Stimulated activated CD4-positive, alpha-beta T cell treated with anti-CD3 and anti-CD28 coated beads, Interleukin-15, amount 100 ng/mL, for 24 hours (primary cell): ENCODE measurements around the gene NMB.
"Not testable (repeated sequence)": the region's sequence is repeated elsewhere in the genome, so short reads cannot be mapped to it uniquely, and the experiment has no call there.

Source experiments
- DNase-seq: peaks from one replicate; pipeline ENCODE4 v3.0.0-alpha.2; 2020

Gene NMB

DNA sequence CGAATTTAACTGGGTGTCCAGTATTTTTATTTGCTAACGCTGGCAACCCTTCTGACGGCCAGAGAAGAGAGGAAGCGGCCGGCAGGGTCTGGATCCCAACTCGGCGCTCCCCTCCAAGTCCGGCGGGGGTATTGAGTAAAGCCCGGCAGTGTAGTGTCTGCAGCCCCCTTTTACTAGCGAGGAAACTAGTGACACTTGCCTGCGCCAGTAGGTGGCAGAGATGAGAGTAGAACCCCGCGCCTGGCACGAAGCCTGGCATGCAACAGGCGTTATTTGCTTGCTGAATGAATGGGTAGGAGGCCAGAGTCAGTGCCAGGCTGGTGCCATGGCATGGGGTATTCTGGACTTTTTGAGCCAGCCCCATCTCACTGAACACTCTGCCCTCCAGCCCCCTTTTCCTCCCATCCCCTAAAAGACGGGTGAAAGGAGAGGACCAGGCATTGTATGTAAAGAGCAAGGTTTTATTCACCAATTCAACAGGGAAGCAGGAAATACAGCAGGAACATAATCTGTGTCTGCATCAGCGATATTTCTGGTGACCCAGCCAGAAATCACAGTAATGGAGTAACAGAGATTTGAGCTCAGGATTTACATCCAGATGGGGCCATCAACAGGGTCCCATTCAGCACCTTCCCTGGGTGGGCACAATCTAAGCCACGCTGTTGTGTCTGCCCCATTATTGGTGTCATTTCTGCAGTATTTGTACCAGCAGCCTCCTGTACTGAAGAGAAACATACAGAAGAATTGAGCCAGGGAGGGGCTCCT lies 3.1 kb downstream of the NMB start:
- DNase-seq: peak; percentile 84

DNA sequence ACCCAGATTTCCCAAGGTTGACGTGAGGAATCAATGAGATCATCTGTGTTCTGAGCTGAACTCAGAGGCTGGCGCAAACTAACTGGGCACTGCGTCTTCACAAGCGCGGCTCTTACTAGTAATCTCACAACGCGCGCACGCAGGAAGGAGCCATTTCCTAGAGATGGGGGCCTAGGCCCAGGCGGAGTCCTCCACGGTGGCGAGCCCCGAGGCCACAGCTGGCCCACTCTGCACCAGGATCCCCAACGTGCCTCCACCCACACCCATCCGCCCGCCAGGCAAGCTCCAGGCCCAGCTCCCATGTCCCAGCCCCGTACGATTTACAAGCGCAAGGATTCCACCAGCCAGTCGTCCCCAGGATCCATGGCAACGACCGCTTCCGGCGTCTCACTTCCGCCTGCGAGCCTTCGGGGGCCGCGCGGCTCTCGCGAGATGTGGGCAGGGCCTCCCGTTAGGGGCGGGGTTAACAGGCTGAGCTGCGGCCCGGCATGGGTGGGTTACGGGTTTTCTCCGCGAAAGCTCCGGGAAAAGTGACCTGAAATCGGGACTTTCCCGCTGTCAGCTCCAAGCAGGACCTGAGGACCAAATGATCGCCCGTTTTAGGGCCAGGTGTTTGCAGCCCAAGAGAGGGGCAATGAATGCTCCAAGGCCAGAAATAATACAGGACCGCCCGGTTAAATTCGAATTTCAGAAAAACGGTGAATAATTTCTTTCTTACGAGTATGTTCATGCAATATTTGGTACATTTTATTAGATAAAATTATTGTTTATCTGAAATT lies 3.9 kb downstream of the NMB start, which contains the start of gene WDR73:
TSS of gene WDR73 (minus strand) at position 374 of the 779 bp plus-strand sequence. CDS start at position 365, 9 bp downstream.
- DNase-seq: peak; percentile 98

DNA sequence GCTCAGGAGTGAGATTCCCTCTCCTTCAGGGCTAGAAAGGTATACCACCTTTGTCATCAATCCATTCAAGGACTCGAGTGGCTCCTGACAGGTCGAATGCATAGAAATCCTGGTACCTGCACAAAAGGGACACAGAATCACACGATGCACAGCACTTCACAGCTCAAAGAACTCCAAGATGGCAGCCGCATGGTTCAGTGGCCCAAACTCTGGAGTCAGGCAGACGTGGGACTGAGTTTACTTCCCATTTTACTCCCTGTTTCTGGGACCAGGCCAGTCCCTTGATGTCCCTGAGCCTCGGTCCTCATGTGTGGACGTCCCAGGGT lies 4.5 kb downstream of the NMB start:
- DNase-seq: peak; percentile 18

DNA sequence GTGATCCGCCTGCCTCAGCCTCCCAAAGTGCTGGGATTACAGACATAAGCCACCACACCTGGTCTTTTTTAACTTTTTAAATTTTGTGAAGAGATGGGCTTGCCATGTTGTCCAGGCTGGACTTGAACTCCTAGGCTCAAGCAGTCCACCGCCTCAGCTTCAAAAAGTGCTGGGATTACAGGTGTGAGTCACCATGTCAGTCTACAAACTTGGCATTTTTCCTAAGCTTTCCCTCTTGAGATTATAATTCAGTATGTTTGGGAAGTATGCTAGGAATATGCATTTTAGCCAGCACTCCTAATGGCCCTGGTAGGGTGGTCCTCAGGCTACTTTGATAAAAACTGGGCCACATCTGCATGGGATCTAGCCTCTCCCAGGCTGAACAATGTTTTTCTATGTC lies 8.3 kb downstream of the NMB start:
- DNase-seq: no peak

DNA sequence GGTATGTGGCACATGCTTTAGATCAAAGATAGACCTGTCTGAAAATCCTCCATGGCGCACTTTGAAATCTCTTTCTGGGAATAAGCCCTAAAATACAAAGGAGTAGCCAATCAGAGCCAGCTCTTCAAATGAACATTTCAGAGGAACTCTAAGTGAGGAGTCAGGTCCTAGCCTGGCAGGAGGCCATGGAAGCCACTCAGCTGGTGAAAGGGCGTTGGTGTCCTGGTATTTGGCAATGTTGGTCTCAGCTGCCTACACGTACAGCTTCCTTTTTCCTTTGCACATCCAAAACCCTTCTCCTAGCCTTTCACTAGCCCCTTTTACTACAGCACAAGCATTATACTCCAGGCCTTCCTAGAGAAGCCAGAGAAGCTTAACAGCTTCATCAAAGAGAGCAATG lies 9.5 kb downstream of the NMB start:
- DNase-seq: no peak

DNA sequence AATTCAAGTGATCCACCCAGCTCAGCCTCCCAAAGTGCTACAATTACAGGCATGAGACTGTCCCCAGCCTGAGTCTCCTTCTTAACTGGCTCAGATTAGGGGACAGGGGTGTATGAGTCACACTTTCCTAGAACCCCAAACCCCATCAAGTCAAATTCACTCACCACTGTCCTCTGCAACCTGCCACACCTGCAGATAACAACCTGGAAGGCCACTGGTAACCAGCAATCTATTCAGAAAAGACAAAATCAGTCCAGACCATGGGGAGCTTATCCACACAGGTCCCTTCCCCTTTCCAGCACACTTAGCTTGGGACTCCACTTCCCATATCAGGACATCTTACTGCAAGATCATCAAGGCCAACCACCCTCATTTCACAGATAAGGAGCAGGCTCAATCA lies 10.3 kb downstream of the NMB start:
- no peak for DNase-seq

DNA sequence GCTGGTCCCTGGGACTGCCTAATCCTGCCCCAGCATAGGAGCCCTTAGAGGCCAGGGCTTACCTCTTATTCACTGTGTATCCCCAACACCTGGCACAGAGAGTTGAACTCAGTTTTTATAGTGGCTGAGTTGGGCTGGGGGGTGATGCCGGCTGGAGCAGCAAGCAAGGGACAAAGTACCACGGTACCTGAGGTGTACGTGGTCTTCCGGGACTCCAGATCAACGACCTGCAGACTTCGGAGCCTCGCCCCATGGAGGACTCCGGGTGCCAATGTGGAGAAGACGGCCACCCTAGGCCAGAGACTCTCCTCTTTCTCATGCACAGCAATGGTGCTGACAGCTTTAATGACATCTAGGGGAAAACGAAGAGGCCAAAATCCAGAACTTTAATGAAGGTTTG lies 12.0 kb downstream of the NMB start:
- no peak for DNase-seq

DNA sequence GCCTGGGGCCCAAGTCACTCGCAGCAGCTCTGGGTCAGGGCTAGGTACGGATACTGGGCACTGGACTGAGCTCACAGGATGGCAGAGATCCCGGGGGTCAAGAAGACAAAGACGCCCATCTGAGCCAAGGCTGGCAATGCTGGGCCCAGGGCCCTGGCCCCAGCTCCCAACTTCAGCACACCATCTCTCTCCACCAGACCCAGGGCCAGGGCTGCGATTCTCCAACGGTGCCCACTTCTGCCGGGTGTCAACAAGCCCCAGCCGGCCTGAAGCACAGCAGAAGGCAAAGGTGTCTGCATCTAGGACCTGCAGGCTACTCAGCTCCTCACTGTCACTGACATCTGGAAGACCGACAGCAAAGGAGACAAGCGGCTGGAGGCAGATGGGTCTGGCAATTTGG lies 12.5 kb downstream of the NMB start:
- no peak for DNase-seq

DNA sequence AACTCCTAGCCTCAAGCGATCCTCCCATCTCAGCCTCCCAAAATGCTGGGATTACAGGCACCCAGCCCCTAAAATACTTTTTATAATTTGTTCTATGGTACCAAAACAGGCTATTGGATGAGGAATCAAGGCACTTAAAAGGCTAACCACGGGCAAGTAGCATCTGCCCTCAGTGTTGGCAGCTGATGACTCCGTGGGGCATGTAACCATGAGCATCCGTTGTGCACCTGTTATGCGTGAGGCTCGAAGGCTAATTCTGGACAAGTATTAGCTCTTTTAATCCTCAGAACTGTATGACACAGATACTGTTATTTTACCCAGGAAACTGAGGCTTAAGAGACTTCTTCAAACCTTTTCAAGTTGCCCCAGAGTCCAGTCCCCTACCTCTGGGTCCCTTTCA lies 14.2 kb downstream of the NMB start:
- DNase-seq: no peak

DNA sequence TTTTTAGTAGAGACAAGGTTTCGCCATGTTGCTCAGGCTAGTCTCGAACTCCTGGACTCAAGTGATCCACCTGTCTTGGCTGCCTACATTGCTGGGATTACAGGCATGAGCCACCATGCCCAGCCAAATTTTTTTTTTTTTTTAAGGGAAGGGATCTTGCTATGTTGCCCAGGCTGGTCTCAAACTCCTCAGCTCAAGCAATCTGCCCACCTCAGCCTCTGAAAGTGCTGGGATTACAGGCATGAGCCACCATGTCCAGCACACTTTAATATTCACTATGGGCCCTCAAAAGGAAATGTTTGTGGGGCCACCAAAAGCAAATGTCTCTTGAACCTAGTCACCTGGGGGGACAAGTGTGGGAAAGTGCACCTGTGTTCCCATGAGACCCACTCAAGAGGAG lies 15.4 kb downstream of the NMB start:
- not testable (repeated sequence) for DNase-seq

DNA sequence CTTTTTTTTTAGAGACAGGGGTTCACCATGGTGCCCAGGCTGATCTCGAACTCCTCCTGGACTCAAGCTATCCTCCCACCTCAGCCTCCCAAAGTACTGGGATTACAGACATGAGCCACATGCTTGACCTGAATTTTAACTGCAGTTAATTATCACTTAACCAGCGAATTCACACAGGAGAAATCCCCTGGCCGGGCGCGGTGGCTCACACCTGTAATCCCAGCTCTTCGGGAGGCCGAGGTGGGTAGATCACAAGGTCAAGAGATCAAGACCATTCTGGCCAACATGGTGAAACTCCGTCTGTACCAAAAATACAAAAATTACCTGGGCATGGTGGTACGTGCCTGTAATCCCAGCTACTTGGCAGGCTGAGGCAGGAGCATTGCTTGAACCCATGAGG lies 16.1 kb downstream of the NMB start:
- not testable (repeated sequence) for DNase-seq

DNA sequence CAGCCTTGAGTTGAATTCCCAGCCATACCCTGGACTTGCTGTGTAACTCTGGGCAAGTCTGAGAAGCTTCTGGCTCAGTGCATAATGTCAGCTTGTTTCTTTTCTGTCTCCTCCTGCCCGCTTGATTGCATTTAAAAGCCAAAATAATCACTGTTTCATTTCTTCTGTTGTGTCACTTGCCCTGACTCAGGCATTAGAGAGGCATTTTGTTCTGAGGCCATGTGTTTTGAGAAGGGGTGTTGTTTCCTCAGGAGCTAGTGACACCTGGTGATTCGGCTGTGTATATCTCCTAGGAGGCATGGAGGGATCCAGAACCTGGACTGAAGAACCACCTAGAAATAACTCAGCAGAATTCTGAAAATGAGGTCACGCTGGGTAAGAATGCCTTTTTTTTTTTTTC lies 19.9 kb downstream of the NMB start:
- no peak for DNase-seq

DNA sequence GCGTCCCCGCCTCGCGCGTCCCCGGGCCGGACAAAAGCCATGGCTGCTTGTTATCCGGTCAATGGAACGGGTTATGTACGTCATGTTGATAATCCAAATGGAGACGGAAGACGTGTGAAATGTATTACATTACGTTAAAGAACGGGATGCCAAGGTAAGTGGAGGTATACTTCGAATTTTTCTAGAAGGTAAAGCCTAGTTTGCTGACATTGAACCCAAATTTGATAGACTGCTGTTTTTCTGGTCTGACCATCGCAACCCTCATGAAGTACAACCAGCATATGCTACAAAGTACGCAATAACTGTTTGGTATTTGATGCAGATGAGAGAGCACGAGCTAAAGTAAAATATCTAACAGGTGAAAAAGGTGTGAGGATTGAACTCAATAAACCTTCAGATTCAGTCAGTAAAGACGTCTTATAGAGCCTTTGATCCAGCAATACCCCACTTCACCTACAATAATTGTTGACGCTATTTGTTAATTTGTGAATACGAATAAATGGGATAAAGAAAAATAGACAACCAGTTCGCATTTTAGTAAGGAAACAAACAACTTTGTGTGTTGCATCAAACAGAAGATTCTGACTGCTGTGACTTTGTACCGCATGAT lies 23.7 kb downstream of the NMB start:
- DNase-seq: no peak

DNA sequence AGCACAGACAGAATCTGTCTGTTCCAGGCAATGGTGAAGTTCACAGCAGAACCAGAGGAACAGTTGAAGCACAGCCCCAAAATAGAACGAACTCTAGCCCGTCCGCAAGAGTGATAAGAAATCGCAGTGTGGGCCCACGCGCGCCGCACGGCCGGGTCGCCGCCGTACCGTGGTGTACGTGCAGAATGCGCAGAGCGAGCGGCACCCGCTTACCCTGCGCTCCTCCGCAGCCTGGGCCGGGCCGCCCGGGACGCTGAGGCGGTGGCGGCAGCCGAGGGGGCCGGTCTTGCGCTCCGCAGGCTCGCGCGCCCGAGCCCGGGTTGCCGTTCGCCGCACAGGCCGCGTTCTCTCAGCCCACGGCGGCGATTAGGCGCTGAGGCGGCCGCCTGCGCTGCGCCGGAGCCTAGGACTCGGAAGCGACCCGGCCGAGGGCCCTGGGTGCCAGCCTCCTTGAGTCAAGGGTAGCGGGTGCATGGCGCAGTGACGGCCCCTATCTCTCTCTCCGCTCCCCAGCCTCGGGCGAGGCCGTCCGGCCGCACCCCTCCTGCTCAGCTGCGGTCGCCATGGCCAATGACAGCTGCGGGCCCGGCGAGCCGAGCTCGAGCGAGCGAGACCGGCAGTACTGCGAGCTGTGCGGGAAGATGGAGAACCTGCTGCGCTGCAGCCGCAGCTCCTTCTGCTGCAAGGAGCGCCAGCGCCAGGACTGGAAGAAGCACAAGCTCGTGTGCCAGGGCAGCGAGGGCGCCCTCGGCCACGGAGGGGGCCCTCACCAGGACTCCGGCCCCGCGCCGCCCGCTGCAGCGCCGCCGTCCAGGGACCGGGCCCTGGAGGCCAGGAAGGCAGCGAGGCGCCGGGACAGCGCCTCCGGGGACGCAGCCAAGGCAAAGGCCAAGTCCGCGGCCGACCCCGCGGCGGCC lies 24.4 kb downstream of the NMB start:
- DNase-seq: peak; percentile 79

DNA sequence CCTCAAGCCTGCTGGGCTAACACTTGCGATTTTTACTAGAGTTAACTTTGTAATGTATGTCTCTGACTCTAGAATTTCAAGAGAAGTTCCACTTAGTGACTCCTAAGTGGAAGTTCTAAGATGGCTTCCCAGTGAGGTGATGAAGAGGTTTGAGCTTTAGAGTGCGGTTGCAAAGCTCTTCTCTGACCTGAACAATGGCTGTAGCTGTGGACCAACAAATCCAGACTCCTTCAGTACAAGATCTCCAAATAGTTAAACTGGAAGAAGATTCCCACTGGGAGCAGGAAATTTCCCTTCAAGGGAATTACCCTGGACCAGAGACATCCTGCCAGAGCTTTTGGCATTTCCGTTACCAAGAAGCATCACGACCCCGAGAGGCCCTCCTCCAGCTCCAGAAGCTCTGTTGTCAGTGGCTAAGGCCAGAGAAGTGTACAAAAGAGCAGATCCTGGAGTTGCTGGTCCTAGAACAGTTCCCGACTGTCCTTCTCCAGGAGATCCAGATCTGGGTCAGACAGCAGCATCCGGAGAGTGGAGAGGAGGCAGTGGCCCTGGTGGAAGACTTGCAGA lies 26.2 kb downstream of the NMB start:
- DNase-seq: peak; percentile 19

DNA sequence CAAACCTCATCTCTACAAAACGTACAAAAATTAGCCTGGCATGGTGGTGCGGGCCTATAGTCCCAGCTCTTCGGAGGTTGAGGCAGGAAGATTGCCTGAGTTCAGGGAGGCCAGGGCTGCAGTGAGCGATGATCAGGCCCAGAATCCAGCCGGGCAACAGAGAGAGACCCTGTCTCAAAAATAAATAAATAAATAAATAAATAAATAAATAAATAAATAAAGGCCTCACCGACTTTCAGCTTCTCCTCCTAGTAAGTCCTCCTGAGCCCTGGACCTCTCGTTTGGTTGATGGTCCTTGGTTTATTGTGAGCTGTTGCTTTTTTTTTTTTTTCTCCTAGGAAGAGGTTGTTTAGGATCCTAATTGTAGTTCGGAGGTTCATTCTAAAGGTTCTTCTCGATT lies 29.0 kb downstream of the NMB start:
- DNase-seq: no peak

DNA sequence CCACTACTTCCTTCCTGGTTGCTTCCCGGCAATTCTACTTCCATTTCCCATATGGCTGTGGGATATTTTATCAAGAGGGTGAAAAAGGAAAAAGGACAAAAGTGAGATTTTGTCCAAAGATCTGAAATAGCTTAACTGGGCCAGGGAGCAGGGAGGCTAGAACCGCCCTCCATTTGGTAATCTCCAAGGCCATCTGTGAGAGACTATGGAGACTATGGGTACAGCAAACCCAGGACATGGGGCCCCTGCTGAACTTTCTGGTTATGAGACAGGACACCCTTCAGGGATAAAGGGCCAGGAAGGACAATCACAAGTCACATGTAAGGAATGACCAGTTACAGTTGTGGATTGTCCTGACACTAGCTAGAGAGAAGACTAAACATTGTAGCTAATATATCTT lies 32.9 kb downstream of the NMB start:
- DNase-seq: no peak

DNA sequence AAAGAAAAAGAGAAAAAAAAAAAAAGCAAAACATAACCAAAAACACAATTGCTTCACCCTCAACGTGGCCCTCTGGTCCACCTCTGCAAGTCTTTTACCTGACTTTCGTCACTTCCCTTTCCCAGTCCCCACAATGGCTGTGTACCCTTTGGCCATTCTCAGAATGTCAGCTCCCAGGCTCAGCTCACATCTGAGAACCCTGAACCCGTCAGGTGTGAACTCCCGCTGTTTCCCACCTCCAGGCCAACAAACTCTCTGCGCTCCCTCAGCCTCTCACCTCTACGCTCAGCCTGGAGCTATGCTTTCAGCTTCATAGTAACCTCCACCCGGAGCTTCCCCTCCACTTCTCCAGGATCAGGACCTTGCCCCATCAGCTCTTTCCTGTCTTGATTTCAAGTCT lies 33.6 kb downstream of the NMB start:
- no peak for DNase-seq

DNA sequence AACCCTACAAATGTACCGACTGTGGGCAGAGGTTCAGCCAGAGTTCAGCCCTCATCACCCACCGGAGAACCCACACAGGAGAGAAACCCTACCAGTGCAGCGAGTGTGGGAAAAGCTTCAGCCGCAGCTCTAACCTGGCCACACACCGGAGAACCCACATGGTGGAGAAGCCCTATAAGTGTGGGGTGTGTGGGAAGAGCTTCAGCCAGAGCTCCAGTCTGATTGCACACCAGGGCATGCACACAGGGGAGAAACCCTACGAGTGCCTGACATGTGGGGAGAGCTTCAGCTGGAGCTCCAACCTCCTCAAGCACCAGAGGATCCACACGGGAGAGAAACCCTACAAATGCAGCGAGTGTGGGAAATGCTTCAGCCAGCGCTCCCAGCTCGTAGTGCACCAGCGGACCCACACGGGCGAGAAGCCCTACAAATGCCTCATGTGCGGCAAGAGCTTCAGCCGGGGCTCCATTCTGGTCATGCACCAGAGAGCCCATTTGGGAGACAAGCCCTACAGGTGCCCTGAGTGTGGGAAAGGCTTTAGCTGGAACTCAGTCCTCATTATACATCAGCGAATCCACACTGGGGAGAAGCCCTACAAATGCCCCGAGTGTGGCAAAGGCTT lies 36.5 kb downstream of the NMB start:
- DNase-seq: no peak

DNA sequence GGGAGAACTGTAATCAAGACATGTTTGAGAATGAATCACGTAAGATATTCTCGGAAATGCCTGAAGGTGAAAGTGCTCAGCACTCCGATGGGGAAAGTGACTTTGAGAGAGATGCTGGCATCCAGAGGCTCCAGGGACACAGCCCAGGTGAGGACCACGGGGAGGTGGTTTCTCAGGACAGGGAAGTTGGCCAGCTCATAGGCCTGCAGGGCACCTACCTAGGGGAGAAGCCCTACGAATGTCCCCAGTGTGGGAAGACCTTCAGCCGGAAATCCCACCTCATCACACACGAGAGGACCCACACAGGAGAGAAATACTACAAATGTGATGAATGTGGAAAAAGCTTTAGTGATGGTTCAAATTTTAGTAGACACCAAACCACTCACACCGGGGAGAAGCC lies 37.4 kb downstream of the NMB start:
- no peak for DNase-seq

DNA sequence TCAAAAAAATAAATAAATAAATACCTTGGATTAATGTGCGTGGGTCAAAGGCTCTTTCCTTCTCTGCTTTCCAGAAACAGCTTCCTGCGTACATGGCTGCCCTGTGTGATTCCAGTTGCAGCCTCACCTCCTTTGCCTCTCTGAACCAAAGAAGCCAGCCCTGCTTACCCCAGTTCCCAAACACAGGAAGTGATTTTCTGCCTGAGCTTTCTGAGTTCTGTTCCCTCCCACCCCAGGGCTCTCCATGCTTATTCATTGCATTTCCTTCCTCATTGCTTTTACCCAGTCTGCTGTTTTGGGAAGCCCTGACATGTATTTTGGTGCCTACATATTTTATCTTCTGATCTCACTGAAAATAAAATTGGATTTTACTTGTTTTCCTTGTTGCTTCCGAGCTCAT lies 41.8 kb downstream of the NMB start:
- DNase-seq: no peak

DNA sequence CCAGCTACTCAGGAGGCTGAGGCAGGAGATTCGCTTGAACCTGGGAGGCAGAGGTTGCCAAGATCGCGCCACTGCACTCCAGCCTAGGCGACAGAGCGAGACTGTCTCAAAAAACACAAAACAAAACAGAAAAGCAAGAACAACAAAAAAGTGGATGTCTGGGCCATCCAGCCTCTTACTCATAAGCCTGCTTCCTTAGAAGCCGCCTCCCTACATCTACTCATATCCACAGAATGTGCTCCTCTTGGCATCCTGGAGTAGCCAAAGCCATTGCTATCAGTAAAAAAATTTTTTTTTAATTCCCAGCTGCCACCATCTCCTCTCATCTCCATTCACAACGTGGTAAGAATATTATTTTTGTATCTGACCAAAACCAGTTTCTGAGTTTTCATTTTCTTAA lies 46.4 kb downstream of the NMB start:
- DNase-seq: no peak
